Breast epithelium (tissue), 4 donors: ENCODE measurements around the gene POR. TPM values are rescaled to one million over a fixed set of nuclear protein-coding genes. Genes with fewer than 3 reads are reported as not detected.
"Not testable (repeated sequence)": the region's sequence is repeated elsewhere in the genome, so short reads cannot be mapped to it uniquely, and the experiment has no call there.

Source experiments
- DNase-seq, 2 donors: peaks; one replicate each; pipeline ENCODE4 v3.0.0-alpha.2; 2019; ENCODE audit warnings: low spot score in 2 of 2
- H3K27ac ChIP-seq, 2 donors: fragments of 200-600 bp; sonication (generic) in 1 of 2; one replicate each; pipeline ENCODE4 v1.5.1; 2016 to 2019; ENCODE audit warnings: mild to moderate bottlenecking in 1 of 2
- H3K27me3 ChIP-seq, 2 donors: fragments of 200-600 bp; sonication (generic) in 1 of 2; one replicate each; pipeline versions ENCODE4 v1.5.1 to v1.6.0; 2017 to 2019; ENCODE audit warnings: control low read depth in 1 of 2, mild to moderate bottlenecking in 1 of 2
- H3K36me3 ChIP-seq: fragments of 200-600 bp; one replicate; pipeline ENCODE4 v1.5.1; 2019
- H3K4me1 ChIP-seq, 2 donors: fragments of 200-600 bp; sonication (generic); one replicate each; pipeline ENCODE4 v1.5.1; 2016 to 2019; ENCODE audit warnings: control low read depth in 1 of 2
- H3K4me3 ChIP-seq, 3 donors: fragments of 200-600 bp; sonication (generic); 1 replicate in 2 of 3; 2 replicates in 1 of 3; pipeline ENCODE4 v1.5.1; 2016 to 2019; ENCODE audit warnings: mild to moderate bottlenecking in 3 of 3, moderate library complexity in 2 of 3
- H3K9me3 ChIP-seq, 2 donors: fragments of 200-600 bp; sonication (generic) in 1 of 2; one replicate each; pipeline ENCODE4 v1.5.1; 2016 to 2019; ENCODE audit warnings: control low read depth in 1 of 2
- POLR2A ChIP-seq: fragments of 450-650 bp; IDR thresholded peaks from one replicate; pipeline ENCODE4 v1.6.1; 2016; ENCODE audit warnings: antibody characterized with exemption, mild to moderate bottlenecking, moderate library complexity
- POLR2AphosphoS5 ChIP-seq, 3 donors: sonication (generic); formaldehyde crosslinking; IDR thresholded peaks; one replicate each; pipeline ENCODE4 v1.6.1; 2017; ENCODE audit warnings: antibody characterized with exemption in 3 of 3
- intact Hi-C: fragments of 100-400 bp; cut with DNase I; formaldehyde crosslinking; loops from one replicate; pipeline ENCODE4 v1.15.1; 2023; ENCODE audit warnings: low total_unique reads
- total RNA-seq, 3 donors: library from RNA; depleted of rRNA; stranded (reverse); fragments of >200 nt; gene quantifications; one replicate each; pipeline ENCODE4 v1.1.0, GENCODE V29; 2016
- TF ChIP-seq, protein P1 (sequence below), 3 donors: fragments of 450-650 bp; IDR thresholded peaks; one replicate each; pipeline ENCODE4 v1.5.1; 2016 to 2017; ENCODE audit warnings: antibody characterized with exemption in 3 of 3, mild to moderate bottlenecking in 3 of 3, moderate library complexity in 3 of 3

Gene POR
- total RNA-seq, 3 donors from 2014 or later: 62.1 to 123 (median 87.7) TPM

DNA sequence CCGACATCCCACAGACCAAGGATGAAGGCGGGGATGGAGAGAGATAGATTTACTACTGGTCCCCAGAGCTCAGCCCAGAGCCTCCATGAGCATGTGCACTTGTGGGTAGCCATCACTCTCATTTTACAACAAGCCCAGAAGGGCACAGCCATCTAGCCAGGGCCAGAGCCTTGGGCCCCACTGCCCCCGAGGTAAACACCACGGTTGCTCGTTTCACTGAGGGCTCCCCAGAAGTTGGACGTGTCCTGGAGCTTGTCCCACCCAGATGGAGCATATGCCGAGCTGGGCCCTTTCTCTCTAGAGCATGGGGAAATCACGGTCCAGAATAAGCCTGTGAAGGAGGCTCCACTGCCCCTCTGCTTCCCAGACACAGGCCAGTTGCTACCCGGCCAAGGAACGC lies 88.4 kb downstream of the POR start:
- intact Hi-C loops: loop anchor here (5.0 kb wide), 1 partner anchor 946 kb away; no protein-coding TSS in a partner anchor
- Histone ChIP-seq H3K27me3 (no peaks in the 10 kb centered on the region), H3K4me3 (no peak overlapping the region), H3K36me3 (no peaks in the 10 kb centered on the region), H3K4me1 (no peaks in the 10 kb centered on the region), H3K9me3 (no peaks in the 10 kb centered on the region), H3K27ac (no peak overlapping the region)
- DNase-seq: no peak
- TF ChIP-seq, protein P1, sequence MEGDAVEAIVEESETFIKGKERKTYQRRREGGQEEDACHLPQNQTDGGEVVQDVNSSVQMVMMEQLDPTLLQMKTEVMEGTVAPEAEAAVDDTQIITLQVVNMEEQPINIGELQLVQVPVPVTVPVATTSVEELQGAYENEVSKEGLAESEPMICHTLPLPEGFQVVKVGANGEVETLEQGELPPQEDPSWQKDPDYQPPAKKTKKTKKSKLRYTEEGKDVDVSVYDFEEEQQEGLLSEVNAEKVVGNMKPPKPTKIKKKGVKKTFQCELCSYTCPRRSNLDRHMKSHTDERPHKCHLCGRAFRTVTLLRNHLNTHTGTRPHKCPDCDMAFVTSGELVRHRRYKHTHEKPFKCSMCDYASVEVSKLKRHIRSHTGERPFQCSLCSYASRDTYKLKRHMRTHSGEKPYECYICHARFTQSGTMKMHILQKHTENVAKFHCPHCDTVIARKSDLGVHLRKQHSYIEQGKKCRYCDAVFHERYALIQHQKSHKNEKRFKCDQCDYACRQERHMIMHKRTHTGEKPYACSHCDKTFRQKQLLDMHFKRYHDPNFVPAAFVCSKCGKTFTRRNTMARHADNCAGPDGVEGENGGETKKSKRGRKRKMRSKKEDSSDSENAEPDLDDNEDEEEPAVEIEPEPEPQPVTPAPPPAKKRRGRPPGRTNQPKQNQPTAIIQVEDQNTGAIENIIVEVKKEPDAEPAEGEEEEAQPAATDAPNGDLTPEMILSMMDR (IDR thresholded peaks at IDR 0.05): no peak

DNA sequence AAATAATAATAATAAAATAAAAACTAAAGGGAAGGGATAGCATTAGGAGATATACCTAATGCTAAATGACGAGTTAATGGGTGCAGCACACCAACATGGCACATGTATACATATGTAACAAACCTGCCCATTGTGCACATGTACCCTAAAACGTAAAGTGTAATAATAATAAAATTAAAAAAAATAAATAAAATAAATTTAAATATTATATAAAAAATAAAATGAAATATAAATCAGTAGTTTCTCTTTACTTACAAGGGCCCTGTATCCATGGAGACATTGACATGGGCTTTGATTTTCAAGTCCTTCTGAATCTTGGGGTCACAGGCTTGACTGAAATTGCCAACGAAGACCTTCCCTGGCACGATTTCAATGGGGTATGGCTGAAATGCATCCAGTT lies 90.0 kb downstream of the POR start:
- DNase-seq, H3K4me3 ChIP-seq, H3K36me3 ChIP-seq, intact Hi-C loops, H3K9me3 ChIP-seq, H3K27me3 ChIP-seq, H3K4me1 ChIP-seq, H3K27ac ChIP-seq: not testable (repeated sequence)

DNA sequence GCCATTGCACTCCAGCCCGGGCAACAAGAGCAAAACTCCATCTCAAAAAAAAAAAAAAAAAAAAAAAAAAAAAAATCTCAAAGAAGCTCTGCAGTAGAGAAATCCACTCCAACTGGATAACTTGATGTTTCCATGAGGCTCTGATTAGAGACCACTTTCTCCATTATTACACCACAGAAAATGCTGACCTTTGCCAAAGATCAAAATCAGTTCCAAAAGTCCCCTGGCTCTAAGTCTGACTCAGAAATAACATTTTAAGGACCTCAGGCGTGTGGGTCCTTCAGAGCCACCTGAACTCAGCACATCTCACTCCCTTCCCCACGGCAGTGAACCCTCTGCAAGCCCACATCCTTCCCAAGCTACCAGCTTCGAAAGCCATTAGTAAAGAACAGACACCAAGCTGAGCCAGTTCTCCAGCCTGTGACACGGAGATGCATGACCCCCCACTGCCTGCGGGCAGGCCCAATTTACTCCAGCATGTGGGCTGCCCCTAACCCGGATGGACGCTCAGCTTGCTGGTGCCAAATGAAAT lies 93.3 kb downstream of the POR start:
- Histone ChIP-seq H3K4me3 (no peak overlapping the region), H3K36me3 (no peaks in the 10 kb centered on the region), H3K4me1 (no peaks in the 10 kb centered on the region), H3K27me3 (no peaks in the 10 kb centered on the region), H3K27ac (no peak overlapping the region), H3K9me3 (no peaks in the 10 kb centered on the region)
- intact Hi-C loops: no loop called here
- no peak for DNase-seq
- TF ChIP-seq, protein P1 (IDR thresholded peaks at IDR 0.05): no peak
- no peak for TF ChIP-seq POLR2AphosphoS5 (IDR thresholded peaks at IDR 0.05)
- TF ChIP-seq POLR2A: no peak

DNA sequence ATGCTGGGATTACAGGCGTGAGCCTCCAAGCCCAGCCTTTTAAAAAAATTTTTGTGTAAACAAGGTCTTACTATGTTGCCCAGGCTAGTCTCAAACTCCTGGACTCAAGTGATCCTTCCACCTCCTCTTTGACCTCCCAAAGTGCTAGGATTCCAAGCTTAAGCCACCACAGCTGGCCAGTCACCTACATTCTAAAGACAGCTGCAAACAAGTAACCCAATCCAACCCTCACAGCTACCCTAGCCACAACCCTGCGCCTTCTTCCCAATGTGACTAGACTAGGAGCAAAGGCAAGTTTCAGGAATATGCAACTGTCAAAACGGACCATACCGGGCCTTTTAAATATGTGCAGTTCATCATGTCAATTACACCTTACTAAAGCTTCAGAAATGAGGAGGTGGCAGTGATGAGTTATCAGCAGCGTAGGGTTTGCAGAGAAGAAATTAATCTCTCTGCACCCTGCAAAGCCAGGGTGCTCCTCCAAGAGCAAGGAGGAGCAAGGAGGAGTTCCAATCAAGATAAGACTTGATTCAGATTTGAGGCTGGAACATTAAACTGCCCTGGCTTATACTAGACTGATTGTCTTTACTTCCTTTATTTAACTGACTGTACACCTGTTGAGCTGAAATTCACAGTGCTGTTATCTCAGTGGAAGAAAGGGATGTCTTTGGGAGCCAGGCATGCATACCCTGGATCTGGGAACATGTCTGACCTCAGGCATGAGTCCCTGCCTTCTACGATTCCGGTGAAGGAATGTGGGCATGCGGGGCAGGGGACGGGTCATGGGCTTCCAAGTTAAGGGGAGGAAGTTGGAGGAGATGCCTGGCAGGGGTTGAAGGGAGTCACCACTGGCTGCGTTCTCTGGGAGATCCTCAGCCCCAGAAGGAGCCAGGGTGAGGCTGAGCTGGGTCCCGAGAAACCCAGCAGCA lies 95.0 kb downstream of the POR start:
- intact Hi-C loops: no loop called here
- no peak overlapping the region for H3K4me3 ChIP-seq
- no peaks in the 10 kb centered on the region for H3K9me3 ChIP-seq
- peak overlapping the region in 1 of 2 donors; percentile 28 for H3K27ac ChIP-seq
- DNase-seq: no peak
- TF ChIP-seq POLR2A (no peak), POLR2AphosphoS5 (IDR thresholded peaks at IDR 0.05) (no peak)
- TF ChIP-seq, protein P1 (IDR thresholded peaks at IDR 0.05): no peak
- no peaks in the 10 kb centered on the region for H3K4me1 ChIP-seq
- H3K27me3 ChIP-seq: no peaks in the 10 kb centered on the region
- no peaks in the 10 kb centered on the region for H3K36me3 ChIP-seq

DNA sequence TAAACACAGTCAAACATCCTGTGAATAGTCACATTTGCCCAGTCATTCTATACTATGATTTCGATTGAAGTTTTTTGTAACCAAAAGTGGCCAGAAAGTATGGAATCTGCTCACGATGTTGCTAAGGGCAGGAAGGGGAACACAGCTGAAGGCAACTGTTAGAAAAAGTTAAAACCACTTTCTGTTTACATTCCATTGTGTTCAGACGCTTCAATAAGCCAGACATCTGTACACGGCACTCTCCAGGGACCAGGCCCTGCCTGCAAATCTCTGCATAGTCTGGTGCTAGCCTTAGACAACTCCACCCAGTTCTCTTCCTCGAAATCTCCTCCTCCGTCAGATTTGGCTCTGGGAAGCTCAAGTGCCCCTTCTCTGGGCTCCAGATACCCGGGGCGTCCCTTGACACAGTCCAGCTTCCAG lies 96.5 kb downstream of the POR start:
- DNase-seq: no peak
- Histone ChIP-seq H3K9me3 (no peaks in the 10 kb centered on the region), H3K4me1 (no peaks in the 10 kb centered on the region), H3K27ac (peak overlapping the region; percentile 10 to 26), H3K4me3 (no peak overlapping the region), H3K36me3 (no peaks in the 10 kb centered on the region), H3K27me3 (no peaks in the 10 kb centered on the region)
- no peak for TF ChIP-seq POLR2A
- TF ChIP-seq, protein P1 (IDR thresholded peaks at IDR 0.05): no peak
- TF ChIP-seq POLR2AphosphoS5 (IDR thresholded peaks at IDR 0.05): no peak
- intact Hi-C loops: no loop called here
